ENCODE results near the gene NT5C3B. TPM values are rescaled to one million over a fixed set of nuclear protein-coding genes. Genes with fewer than 3 reads are reported as not detected.
"Not testable (repeated sequence)": the region's sequence is repeated elsewhere in the genome, so short reads cannot be mapped to it uniquely, and the experiment has no call there.

NT5C3B gene
- polyA plus RNA-seq, 1 donor (not counting 4 experiments of a cell fraction or from before 2014, with no cell fraction given), result 109 TPM

DNA sequence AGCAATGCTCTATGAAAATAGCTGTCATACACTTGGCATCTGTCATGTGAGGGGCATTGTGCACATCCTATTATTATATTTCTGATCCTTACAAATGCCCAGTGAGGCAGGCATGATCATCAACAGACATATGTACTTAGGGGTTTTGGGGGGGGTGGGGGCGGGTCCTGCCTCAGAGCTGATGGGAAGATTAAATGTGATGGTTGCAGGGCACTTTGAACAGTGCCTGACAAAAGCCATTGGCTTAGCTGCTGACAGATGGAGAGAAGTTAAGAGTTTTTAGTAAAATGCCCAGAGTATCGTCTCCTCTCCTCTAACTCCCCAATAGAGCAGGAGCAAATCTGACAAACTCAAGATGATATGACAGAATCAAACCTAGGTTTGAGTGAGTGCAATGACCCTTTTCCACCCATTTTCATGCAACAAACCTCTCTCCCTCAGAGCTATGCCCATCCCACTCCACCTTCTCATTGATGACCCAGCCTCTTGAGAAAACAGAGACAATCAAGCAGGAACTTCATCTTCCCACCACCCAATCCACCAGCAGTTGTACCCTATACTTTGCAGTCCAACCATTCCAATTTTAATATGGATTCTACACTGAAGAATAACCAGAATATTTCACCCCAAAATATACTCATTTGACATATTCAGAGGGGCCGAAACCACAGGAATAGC lies 24.4 kb upstream of the NT5C3B start:
- dilution Hi-C loops (cut with MboI; ENCODE audit: extremely low pct_ligation_motif_present, low sequenced_read_pairs), result no loop called here
- no peak for DNase-seq (ENCODE audit: low read depth, low spot score)
- H3K9me1 ChIP-seq (ENCODE audit: control insufficient read depth, extremely low read depth, insufficient read depth, low read length), result no peaks in the 10 kb centered on the region
- H3K36me3 ChIP-seq (ENCODE audit: control insufficient read depth in 2 of 2, extremely low read depth in 1 of 2, insufficient read depth in 2 of 2, low read length in 2 of 2), result no peaks in the 10 kb centered on the region
- peaks cover 2% of the 10 kb centered on the region for H4K20me1 ChIP-seq (ENCODE audit: control insufficient read depth, extremely low read depth, insufficient read depth, low read length)
- no peak overlapping the region for H3K4me2 ChIP-seq (ENCODE audit: control insufficient read depth, extremely low read depth, insufficient read depth, low read depth, low read length)
- no peaks in the 10 kb centered on the region for H3K9me3 ChIP-seq (ENCODE audit: control insufficient read depth, low read depth, low read length)
- no peak overlapping the region for H2AFZ ChIP-seq (ENCODE audit: control insufficient read depth, low read length)
- peaks cover 17% of the 10 kb centered on the region for H3K4me1 ChIP-seq (ENCODE audit: control insufficient read depth, extremely low read depth, insufficient read depth, low read length)
- peaks cover 62% of the 10 kb centered on the region for H3K79me2 ChIP-seq (ENCODE audit: control insufficient read depth, insufficient read depth, low read length)
- H3K27me3 ChIP-seq (ENCODE audit: control insufficient read depth, extremely low read depth, insufficient read depth, low read length), result no peaks in the 10 kb centered on the region
- H3K9ac ChIP-seq (ENCODE audit: control insufficient read depth, extremely low read depth, insufficient read depth, low read length), result no peak overlapping the region
- FAIRE-seq, result no peak
- TF ChIP-seq EZH2 (IDR thresholded peaks at IDR 0.05; ENCODE audit: low read length), result no peak
- TF ChIP-seq, protein P1, sequence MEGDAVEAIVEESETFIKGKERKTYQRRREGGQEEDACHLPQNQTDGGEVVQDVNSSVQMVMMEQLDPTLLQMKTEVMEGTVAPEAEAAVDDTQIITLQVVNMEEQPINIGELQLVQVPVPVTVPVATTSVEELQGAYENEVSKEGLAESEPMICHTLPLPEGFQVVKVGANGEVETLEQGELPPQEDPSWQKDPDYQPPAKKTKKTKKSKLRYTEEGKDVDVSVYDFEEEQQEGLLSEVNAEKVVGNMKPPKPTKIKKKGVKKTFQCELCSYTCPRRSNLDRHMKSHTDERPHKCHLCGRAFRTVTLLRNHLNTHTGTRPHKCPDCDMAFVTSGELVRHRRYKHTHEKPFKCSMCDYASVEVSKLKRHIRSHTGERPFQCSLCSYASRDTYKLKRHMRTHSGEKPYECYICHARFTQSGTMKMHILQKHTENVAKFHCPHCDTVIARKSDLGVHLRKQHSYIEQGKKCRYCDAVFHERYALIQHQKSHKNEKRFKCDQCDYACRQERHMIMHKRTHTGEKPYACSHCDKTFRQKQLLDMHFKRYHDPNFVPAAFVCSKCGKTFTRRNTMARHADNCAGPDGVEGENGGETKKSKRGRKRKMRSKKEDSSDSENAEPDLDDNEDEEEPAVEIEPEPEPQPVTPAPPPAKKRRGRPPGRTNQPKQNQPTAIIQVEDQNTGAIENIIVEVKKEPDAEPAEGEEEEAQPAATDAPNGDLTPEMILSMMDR (optimal IDR thresholded peaks at IDR 0.05 in 1 of 3, IDR thresholded peaks at IDR 0.05 in 1 of 3, conservative IDR thresholded peaks at IDR 0.05 in 1 of 3; ENCODE audit: extremely low read depth in 1 of 3, insufficient read depth in 2 of 3, low read length in 3 of 3), result no peak
- H3K4me3 ChIP-seq (ENCODE audit: control insufficient read depth in 2 of 3, extremely low read depth in 1 of 3, insufficient read depth in 2 of 3, low read depth in 1 of 3, low read length in 3 of 3), result no peak overlapping the region
- no peak overlapping the region for H3K27ac ChIP-seq (ENCODE audit: control insufficient read depth, insufficient read depth, low read length)

DNA sequence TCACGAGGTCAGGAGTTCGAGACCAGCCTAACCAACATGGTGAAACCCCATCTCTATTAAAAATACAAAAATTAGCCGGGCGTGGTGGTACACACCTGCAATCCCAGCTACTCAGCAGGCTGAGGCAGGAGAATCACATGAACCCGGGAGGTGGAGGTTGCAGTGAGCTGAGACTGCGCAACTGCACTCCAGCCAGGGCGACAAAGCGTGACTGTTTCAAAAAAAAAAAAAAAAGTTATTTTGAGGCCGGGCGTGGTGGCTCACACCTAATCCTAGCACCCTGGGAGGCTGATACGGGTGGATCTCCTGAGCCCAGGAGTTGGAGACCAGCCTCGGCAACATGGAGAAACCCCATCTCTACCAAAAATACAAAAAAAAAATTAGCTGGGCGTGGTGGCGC lies 15.3 kb upstream of the NT5C3B start:
- dilution Hi-C loops (cut with MboI; ENCODE audit: extremely low pct_ligation_motif_present, low sequenced_read_pairs), result not testable (repeated sequence)
- peaks cover 15% of the 10 kb centered on the region for H3K79me2 ChIP-seq (ENCODE audit: control insufficient read depth, insufficient read depth, low read length)

More for the DNA sequence above, 15.3 kb upstream of the NT5C3B start:
- FAIRE-seq; H3K27me3 ChIP-seq (ENCODE audit: control insufficient read depth, extremely low read depth, insufficient read depth, low read length); H3K27ac ChIP-seq (ENCODE audit: control insufficient read depth, insufficient read depth, low read length); H3K4me2 ChIP-seq (ENCODE audit: control insufficient read depth, extremely low read depth, insufficient read depth, low read depth, low read length); DNase-seq (ENCODE audit: low read depth, low spot score); H4K20me1 ChIP-seq (ENCODE audit: control insufficient read depth, extremely low read depth, insufficient read depth, low read length); H3K4me3 ChIP-seq (ENCODE audit: control insufficient read depth in 2 of 3, extremely low read depth in 1 of 3, insufficient read depth in 2 of 3, low read depth in 1 of 3, low read length in 3 of 3); H3K4me1 ChIP-seq (ENCODE audit: control insufficient read depth, extremely low read depth, insufficient read depth, low read length); H2AFZ ChIP-seq (ENCODE audit: control insufficient read depth, low read length); H3K9me1 ChIP-seq (ENCODE audit: control insufficient read depth, extremely low read depth, insufficient read depth, low read length); H3K9ac ChIP-seq (ENCODE audit: control insufficient read depth, extremely low read depth, insufficient read depth, low read length); H3K9me3 ChIP-seq (ENCODE audit: control insufficient read depth, low read depth, low read length): not testable (repeated sequence)
- peaks cover 7 to 12% of the 10 kb centered on the region in 2 experiments for H3K36me3 ChIP-seq (ENCODE audit: control insufficient read depth in 2 of 2, extremely low read depth in 1 of 2, insufficient read depth in 2 of 2, low read length in 2 of 2)
